Suppressor macrophage treated with lipopolysaccharide for 1 hour (primary cell): ENCODE measurements around the gene ZNF536.
A peak's percentile ranks its signal among the peaks of the same experiment; 100 is the strongest.
"Not testable (repeated sequence)": the region's sequence is repeated elsewhere in the genome, so short reads cannot be mapped to it uniquely, and the experiment has no call there.

Experiments
- DNase-seq, 3 donors: peaks; one replicate each; pipeline ENCODE4 v3.0.0-alpha.2; 2020 to 2022

The ZNF536 gene

DNA sequence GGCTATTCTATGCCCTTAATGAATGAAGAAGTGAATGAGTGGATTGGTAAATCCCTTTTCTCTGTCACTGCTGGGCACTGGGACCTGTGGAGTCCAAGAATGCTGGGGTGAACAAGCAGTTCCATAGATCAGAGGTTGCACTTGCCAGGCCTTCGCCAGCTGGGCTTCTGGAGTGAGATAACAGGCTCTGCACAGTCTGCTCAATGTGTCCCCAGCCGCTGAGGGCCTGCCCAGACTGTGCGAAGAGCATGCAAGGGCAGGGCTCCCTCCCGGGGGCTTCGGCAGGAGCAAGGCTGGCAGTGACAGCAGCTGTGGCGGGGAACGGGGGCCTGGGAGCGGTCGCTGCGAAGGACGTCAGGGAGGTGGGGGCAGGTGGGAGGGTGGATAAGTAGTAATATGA is 51.3 kb downstream of the ZNF536 start:
- DNase-seq, result no peak

DNA sequence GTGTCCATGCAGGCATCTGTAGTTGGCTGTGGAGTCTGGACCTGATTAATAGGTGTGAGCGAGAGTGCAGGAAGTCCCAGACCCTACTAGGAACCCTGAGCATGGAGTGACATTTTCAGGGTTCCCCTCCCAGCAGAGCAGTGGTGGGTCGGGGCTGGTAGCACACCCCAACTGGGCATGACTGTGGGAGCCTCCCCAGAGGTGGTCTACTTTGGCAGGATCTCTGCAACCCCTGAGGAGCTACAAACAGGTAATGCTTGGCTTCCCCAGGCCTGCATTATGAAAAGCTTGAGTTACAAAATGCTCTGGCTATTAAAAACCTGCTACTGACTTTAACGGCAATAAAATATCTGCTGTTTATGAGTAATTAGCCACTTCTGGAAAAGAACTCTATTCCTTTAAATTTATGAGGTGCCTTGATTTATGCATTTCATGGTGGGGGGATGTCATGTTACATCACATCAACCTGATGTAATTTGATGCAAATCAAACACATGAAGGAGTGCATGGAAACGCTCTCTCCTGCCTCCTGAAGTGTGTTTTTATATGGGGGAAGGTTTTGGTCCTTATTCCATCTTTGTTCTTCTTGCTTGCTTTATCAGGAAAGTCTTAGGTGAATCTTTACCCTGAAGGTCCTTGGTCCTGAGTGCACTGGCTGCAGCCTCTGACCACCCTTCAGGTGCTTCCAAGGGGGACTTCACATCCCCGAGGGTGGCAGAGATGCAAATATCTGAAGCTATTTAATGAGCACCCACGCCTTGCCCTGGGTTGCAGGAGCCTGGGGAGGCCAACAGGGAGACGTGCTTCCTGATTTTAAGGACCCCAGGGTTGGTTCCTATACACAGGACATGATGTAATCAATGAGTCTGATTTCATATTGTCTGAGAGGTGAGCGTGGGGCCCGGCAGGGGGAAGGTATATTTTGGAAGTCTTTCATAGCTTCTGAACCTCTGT is 54.0 kb downstream of the ZNF536 start:
- DNase-seq, result no peak

DNA sequence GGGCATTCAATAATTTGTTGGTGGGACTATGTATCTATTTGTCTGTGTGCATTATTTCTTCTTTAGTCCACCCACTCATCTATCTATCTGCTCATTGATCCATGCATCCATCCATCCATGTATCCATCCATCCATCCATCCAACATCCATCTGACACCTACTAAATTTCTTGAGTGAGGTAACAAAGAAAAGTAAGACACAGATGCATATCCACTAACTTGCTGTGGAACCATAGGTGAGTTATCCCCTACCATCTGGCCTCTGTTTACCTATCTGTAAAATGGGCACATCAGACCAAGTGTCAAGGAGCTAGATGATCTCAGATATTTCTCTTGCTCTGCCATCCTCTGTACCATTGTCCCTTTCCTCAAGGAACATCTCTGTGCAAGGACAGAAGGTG is 54.7 kb downstream of the ZNF536 start:
- DNase-seq, result no peak

DNA sequence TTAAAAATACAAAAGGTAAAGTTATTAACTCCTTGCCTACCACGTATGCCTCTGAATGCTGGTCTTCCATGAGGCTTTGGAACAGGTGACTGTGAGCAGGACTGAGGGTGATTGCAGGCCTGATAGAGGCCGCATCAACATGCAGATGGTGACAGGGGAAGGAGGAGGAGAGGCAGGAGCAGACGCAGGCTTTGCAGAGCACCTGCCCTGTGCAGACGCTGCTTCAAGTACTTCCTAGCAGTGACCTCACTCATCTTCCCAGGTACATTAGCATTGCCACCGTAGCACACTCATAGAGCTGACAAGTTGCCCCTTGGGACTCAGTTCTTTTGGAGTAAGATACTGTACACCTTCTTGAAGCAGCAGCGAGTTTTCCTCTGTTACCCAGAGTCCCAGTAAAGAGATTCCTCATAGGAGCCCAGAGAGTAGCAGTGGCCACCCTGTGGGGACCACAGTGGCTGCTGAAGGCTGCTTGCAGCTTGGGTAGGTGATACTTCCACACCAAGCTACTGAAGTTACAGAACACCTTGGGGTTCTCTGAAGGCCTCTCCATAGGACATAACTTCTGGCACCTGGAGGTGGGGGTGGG is 56.0 kb downstream of the ZNF536 start:
- no peak for DNase-seq

DNA sequence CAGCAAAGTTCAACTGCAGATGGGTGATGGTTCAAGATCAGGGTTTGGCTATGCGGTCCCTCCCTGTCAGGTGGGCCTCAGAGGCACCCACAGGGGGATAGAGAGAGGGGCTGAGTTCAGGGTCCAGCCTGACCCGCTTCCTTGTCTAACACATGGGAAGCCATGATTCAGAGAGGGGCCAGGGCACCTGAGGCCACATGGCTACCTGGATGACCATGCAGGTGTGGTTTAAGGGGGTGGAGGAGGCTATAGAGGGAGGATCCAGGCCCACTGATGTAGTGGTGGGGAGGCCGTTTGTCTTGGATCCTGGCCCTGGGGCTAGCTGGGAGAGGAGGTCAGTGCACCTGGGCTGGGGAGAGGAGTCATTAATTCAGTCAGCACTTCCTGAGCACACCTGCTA is 56.7 kb downstream of the ZNF536 start:
- no peak for DNase-seq

DNA sequence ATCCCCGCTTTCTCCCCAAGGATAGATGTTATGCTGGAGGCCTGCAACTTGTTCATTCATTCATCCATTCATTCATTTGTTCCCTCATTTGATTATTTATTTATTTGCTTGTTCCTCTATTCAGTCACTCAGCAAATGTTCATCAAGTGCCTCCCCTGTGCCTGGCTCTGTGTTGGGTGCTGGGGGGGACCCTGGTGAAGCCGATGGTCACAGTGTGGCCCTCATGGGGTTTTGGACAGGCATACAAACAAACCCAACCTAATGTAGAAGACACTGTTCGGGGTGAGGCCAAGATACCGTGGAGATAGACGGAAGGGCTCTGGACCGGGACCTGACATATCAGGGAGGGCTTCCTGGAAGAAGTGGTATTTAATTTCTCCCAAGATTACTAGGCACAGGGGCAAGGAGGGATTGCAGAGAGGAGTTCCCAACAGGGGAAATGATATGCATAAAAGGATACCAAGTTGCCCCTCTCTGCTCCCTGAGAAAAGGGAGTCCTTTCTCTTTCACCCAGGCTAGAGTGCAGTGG is 58.1 kb downstream of the ZNF536 start:
- DNase-seq, result no peak

DNA sequence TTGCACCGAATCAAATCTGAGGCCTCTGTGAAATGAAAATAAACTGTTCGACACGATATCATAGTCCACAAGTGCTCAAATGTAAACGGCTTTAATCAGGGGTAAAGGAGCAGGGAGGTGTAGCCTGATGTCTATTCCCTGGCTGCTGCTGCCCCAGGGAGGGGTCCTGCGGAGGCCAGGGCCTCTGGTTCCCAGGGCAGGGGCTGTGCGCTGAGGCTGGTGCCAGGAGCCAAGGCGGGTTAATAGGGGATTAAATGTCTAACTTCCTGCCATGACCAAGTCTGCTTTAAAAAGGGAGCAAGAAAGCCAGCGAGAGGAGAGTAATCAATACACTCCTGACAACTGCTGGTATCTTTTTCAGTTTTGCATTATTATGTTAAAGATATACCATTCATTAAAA is 59.4 kb downstream of the ZNF536 start:
- no peak for DNase-seq

DNA sequence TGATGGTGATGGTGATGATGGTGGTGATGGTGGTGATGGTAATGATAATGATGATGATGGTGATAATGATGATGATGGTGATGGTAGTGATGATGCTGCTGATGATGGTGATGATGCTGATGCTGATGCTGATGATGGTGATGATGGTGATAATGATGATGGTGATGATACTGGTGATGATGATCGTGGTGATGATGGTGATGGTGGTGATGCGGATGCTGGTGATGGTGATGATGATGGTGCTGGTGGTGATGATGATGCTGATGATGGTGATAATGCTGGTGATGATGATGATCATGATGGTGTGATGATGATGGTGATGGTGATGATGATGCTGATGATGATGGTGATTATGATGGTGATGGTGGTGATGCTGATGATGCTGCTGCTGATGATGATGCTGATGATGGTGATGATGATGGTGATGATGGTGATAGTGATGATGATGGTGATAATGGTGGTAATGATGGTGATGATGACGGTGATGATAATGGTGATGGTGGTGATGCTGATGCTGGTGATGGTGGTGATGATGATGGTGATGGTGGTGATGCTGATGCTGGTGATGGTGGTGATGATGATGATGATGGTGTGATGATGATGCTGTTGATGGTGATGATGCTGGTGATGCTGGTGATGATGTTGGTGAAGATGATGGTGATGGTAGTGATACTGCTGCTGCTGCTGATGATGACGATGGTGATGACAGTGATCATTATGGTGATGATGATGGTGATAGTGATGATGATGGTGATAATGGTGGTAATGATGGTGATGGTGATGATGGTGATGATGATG is 62.8 kb downstream of the ZNF536 start:
- DNase-seq, result no peak

DNA sequence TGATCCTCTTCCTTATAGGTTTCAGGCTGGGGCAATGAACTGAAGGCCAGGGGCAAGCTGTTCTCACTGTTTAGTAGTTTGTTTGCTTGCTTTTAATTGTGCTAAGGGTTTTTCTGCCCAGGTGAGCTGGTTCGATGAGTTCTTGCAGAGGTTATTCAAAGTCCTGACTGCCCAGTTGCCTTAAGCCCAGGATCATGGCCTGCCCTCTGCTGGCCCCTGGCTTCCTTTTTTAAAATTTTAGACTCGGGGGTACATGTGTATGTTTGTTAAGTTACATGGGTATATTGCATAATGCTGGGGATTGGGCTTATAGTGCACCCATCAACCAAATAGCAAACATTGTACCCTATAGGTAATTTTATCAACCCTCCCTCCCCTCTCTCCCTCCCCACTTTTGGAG is 65.7 kb downstream of the ZNF536 start:
- DNase-seq, result no peak

DNA sequence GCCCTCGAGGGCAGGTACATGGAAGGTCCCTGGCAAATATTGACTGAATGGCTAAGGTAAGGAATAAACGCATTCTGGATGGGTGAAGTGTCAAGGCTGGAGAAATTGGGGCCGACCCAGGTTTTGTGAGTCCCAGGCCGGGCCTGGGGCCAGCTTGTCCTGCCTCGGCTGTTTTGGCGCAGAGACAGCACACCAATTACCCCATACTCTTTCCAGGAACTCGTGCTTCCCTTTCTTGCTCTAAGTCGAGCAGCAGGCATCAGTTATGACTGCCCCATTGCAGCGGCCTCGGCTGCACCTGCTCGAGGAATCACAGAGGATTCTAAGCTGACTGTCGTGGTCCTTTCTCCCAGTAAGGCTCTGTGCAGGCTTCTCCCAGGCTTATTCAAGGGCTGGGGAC is 67.1 kb downstream of the ZNF536 start:
- no peak for DNase-seq

DNA sequence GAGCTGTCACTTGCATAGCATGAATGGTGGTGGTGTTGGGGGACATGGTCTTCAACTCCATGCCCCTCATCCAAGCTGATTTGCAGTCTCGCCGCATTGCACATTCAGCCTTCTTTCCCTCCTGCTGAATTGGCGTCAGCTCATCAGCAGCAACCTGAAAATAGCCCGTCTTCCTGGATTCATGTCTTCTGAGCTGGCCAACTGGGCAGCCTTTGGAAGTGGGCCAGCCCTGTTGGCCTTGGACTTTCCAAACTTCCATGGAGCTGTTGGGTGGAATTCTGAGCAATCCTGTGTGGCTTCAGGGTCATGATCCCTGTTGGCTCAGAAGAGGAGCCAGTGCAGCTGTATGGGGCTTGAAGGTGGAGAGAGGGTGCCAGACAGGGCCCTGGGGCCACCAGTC is 68.8 kb downstream of the ZNF536 start:
- no peak for DNase-seq

DNA sequence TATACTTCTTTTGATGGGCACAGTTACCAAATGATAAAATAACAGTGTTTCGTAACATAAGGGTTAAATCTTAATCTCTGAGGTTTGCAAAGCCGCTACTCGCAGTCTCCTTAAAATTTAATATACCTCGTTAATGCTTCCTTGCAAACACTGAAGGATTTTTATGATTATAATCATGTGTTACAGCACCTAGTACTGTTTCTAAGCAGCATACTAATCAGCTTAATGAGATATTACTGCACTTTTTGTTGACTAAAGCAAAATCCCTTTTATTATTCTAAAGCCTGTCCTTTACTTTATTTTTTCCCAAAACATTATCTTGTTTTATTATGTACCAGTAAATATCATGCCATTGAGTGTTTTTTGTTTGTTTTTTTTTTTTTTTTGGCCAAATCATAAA is 70.5 kb downstream of the ZNF536 start:
- no peak for DNase-seq

DNA sequence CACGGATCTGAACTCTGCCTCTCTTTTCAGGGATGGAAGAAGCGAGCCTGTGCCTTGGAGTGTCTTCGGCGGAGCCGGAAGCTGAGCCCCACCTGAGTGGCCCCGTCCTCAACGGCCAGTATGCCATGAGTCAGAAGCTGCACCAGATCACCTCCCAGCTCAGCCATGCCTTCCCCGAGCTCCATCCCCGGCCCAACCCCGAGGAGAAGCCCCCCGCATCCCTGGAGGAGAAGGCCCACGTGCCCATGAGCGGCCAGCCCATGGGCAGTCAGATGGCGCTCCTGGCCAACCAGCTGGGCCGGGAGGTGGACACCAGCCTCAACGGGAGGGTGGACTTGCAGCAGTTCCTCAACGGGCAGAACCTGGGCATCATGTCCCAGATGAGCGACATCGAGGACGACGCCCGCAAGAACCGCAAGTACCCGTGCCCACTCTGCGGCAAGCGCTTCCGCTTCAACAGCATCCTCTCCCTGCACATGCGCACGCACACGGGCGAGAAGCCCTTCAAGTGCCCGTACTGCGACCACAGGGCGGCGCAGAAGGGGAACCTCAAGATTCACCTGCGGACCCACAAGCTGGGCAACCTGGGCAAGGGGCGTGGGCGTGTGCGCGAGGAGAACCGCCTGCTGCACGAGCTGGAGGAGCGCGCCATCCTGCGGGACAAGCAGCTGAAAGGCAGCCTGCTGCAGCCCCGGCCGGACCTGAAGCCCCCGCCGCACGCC is 71.5 kb downstream of the ZNF536 start:
- DNase-seq, result no peak

DNA sequence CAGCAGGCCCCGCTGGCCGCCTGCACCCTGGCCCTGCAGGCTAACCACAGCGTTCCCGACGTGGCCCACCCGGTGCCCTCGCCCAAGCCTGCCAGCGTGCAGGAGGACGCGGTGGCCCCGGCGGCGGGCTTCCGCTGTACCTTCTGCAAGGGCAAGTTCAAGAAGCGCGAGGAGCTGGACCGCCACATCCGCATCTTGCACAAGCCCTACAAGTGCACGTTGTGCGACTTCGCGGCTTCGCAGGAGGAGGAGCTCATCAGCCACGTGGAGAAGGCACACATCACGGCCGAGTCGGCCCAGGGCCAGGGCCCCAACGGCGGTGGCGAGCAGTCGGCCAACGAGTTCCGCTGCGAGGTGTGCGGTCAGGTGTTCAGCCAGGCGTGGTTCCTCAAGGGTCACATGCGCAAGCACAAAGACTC is 72.1 kb downstream of the ZNF536 start:
- no peak for DNase-seq

DNA sequence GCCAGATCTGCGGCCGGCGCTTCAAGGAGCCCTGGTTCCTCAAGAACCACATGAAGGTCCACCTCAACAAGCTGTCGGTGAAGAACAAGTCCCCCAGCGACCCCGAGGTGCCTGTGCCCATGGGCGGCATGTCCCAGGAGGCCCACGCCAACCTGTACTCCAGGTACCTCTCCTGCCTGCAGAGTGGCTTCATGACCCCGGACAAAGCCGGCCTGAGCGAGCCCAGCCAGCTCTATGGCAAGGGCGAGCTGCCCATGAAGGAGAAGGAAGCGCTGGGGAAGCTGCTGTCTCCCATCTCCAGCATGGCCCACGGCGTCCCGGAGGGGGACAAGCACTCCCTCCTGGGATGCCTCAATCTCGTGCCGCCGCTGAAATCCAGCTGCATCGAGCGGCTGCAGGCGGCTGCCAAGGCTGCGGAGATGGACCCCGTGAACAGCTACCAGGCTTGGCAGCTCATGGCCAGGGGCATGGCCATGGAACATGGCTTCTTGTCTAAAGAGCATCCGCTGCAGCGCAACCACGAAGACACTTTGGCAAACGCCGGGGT is 72.6 kb downstream of the ZNF536 start:
- DNase-seq, result no peak

DNA sequence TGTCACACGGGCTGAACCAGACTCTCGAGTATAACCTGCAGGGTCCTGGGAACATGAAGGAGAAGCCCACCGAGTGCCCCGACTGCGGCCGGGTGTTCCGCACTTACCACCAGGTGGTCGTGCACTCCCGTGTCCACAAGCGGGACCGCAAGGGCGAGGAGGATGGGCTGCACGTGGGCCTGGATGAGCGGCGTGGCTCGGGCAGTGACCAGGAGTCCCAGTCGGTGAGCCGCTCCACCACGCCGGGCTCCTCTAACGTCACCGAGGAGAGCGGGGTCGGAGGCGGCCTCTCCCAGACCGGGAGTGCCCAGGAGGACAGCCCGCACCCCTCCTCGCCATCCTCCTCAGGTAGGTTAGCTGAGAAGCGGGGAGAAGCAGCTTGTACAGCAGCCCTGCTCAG is 73.2 kb downstream of the ZNF536 start:
- no peak for DNase-seq

DNA sequence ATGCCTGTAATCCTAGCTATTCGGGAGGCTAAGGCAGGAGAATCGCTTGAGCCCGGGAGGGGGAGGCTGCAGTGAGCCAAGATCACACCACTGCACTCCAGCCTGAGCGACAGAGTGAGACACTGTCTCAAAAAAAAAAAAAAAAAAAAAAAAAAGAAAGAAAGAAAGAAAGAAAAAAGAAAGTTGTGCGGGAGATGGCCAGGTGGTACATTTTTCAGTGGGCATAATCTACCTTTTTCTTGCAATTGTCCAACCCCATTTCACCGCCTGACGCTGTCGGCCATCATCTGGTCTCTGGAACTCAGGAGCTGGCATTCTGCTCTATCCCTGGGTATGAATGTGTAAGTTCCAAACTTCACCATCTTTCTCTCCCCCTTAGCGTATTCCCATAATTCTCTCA is 73.9 kb downstream of the ZNF536 start:
- not testable (repeated sequence) for DNase-seq

DNA sequence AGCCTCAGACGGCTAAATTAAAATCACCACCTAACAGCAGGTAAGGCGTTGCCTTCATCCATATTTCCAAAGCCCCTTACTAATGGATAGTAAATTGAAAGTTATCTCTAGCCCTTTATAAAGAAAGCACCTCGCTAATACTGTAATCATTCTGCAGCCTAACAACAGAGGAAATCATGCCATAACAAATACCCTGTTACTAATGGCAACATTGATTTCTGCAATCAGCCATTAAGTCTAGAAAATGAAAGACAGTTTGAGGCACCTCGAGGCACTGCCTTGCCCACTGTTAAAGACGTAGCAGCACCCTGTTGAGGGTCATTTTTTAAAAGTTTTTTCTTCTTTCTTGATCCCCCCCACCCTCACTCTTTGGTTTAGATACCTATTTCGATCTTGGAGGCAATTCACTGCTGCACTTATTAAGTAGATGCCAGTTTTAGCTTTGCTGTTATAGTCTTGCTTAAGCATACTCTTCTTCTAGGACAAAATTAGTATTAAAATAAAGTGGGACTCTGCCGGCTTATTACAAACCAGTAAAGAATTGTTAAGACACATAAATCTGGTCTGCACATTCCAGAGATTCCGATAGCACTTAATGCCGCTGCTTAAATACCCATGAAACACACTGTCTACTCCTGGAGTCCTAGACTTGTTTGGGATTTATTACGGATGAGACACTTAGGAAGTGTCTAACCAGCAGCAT is 74.8 kb downstream of the ZNF536 start:
- no peak for DNase-seq

DNA sequence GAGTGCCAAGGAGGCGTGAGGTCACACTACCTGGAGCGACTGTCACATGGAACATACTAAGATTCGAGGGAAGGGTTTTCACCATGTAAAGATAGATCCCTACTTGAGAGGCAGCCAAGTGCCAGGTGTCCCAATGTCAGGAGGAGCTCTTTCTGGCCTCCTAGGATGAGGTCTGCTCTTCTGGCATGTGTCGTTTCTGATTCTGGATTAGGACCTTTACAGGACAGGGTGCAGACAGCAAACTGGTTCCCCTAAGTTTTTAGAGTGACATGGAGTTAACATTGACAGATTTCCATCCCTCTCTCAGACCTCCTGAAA is 75.3 kb downstream of the ZNF536 start:
- DNase-seq, result no peak

DNA sequence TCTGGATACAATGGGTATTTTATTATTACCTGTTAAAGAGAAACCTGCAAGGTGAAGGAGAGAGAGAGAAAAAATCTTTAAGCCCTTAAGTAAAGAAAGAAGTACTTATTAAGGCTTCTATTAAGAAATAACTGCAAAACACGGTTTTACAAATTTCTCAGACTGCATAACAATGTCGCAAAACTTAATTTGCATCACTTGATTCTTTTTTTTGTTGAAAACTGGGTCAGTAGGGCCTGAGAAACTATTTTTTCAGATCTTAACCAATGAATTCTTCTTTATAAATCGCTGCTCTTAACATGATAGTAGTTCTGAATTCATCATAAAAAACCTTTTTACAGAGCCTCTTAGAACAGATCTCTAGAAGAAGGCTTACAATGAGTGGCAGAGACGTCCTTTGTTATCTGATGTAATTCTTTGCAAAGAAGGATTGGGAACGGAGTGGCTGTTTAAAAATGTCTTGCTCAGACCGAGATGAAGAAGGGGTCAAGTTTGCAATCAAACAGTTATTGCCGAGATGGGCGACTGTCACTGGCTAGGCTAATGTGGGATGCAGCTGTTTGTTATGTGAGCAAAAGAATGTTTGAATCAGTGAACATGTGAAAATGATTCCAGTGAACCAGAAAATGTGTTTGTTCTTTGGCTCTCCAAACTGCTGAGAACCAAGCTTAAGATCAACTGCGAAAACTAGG is 76.3 kb downstream of the ZNF536 start:
- peak in 1 of 3 donors; percentile 6 for DNase-seq

DNA sequence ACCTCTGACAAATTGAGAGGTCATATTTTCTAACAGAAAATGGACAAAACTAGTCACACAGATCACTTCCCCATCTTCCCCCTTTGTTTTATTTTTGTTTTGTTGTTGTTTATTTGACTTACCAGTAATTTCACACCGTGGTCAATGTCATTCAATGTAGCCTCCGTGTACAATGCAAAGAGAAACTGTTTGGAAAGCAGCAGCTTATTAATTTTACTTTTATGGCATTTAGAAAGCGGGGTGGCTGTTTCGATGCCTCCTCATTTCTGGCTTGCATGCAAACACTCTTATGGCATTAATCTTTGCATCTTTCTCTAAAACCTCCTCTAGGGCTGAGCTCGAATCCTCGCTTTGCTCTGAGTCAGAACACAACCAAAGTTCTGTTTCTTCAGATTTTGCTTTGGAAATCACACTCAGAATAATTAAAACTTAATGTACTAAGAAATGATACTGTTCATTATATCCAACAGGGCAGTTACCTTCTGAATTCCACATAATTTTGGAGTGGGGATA is 77.0 kb downstream of the ZNF536 start:
- DNase-seq, result no peak
